Gastroesophageal sphincter (tissue), 4 donors: ENCODE data around the gene PTPRN2. TPM values are rescaled to one million over a fixed set of nuclear protein-coding genes. Genes with fewer than 3 reads are reported as not detected.
"Not testable (repeated sequence)": the region's sequence is repeated elsewhere in the genome, so short reads cannot be mapped to it uniquely, and the experiment has no call there.

Experiments used
- ATAC-seq: fragments of 150-250 bp; one replicate; pipeline ENCODE4 v1.9.1; 2016; ENCODE audit warnings: mild to moderate bottlenecking, moderate library complexity
- H3K27ac ChIP-seq, 4 donors: fragments of 200-600 bp; sonication (generic) in 3 of 4; 1 replicate in 3 of 4; 2 replicates in 1 of 4; pipeline ENCODE4 v1.5.1; 2016 to 2019
- H3K27me3 ChIP-seq: fragments of 200-600 bp; sonication (generic); one replicate; pipeline ENCODE4 v1.5.1; 2019
- H3K36me3 ChIP-seq, 2 donors: fragments of 200-600 bp; sonication (generic); one replicate each; pipeline ENCODE4 v1.5.1; 2019; ENCODE audit warnings: control low read depth in 1 of 2
- H3K4me1 ChIP-seq, 3 donors: fragments of 200-600 bp; sonication (generic); 1 replicate in 2 of 3; 2 replicates in 1 of 3; pipeline ENCODE4 v1.5.1; 2016 to 2019; ENCODE audit warnings: control low read depth in 2 of 3
- H3K4me3 ChIP-seq, 2 donors: fragments of 200-600 bp; sonication (generic); one replicate each; pipeline ENCODE4 v1.5.1; 2019; ENCODE audit warnings: mild to moderate bottlenecking in 1 of 2, moderate library complexity in 1 of 2
- H3K9me3 ChIP-seq, 3 donors: fragments of 200-600 bp; sonication (generic); one replicate each; pipeline ENCODE4 v1.5.1; 2017 to 2019; ENCODE audit warnings: control low read depth in 2 of 3
- CTCF ChIP-seq, 4 experiments: fragments of 200-600 bp in 2 of 4; fragments of 450-650 bp in 2 of 4; sonication (generic) in 1 of 4; IDR thresholded peaks; one replicate each; pipeline ENCODE4 v1.5.1; 2017 to 2019; ENCODE audit warnings: antibody characterized with exemption in 4 of 4, mild to moderate bottlenecking in 2 of 4, moderate library complexity in 2 of 4
- EP300 ChIP-seq: sonication (generic); formaldehyde crosslinking; IDR thresholded peaks from one replicate; pipeline ENCODE4 v1.6.1; 2017; ENCODE audit warnings: antibody characterized with exemption, mild to moderate bottlenecking
- POLR2A ChIP-seq, 2 donors: fragments of 450-650 bp; IDR thresholded peaks; one replicate each; pipeline ENCODE4 v1.6.1; 2017; ENCODE audit warnings: antibody characterized with exemption in 2 of 2, mild to moderate bottlenecking in 2 of 2, moderate library complexity in 1 of 2
- POLR2AphosphoS5 ChIP-seq: sonication (generic); formaldehyde crosslinking; IDR thresholded peaks from one replicate; pipeline ENCODE4 v1.6.1; 2017; ENCODE audit warnings: antibody characterized with exemption
- WGBS, 2 donors: methylation state at CpG; one replicate each; pipeline ENCODE4 v1.1.5; 2018; ENCODE audit warnings: low coverage in 1 of 2; 5-methylcytosine and 5-hydroxymethylcytosine counted together
- total RNA-seq, 4 donors: library from RNA; depleted of rRNA; stranded (reverse); fragments of >200 nt; gene quantifications; one replicate each; pipeline ENCODE4 v1.1.0, GENCODE V29; 2016

PTPRN2 gene
- total RNA-seq, 4 donors from 2014 or later, result 1.7 to 4.7 (median 3.3) TPM

GRCh38 chr7:157983502-157984422 is 603.9 kb downstream of the PTPRN2 start:
- no peaks in the 10 kb centered on the region for H3K9me3 ChIP-seq
- ATAC-seq, result no peak
- 90% methylated on average over 5 of the region's 32 CpGs; no CpG with 5 or more reads in 1 of the 2 donors for WGBS, 2 donors
- H3K4me3 ChIP-seq, result no peak overlapping the region
- H3K27me3 ChIP-seq, result peaks cover 44% of the 10 kb centered on the region
- no peaks in the 10 kb centered on the region for H3K4me1 ChIP-seq
- no peaks in the 10 kb centered on the region for H3K36me3 ChIP-seq
- TF ChIP-seq POLR2A (IDR thresholded peaks at IDR 0.05) (no peak), EP300 (no peak), CTCF (IDR thresholded peaks at IDR 0.05) (no peak), POLR2AphosphoS5 (no peak)
- H3K27ac ChIP-seq, result no peak overlapping the region

- Histone ChIP-seq H3K4me3 (no peak overlapping the region), H3K9me3 (no peaks in the 10 kb centered on the region), H3K27ac (no peak overlapping the region), H3K36me3 (no peaks in the 10 kb centered on the region), H3K4me1 (no peaks in the 10 kb centered on the region), H3K27me3 (peaks cover 36% of the 10 kb centered on the region)
- TF ChIP-seq CTCF (IDR thresholded peaks at IDR 0.05), result no peak
- TF ChIP-seq POLR2AphosphoS5, result no peak
- no peak for TF ChIP-seq POLR2A (IDR thresholded peaks at IDR 0.05)
- no peak for TF ChIP-seq EP300
- ATAC-seq, result no peak
- WGBS, 2 donors, result 65 to 67% methylated on average over 2 to 3 of the region's 5 CpGs
Observed at GRCh38 chr7:157981778-157982177, 605.8 kb downstream of the PTPRN2 start.

GRCh38 chr7:157980774-157981173 is 606.8 kb downstream of the PTPRN2 start:
- H3K36me3 ChIP-seq, result no peaks in the 10 kb centered on the region
- no peak overlapping the region for H3K27ac ChIP-seq
- H3K4me3 ChIP-seq, result no peak overlapping the region
- ATAC-seq, result no peak
- H3K9me3 ChIP-seq, result peaks cover 0 to 9% (median 0%) of the 10 kb centered on the region in 3 donors
- H3K27me3 ChIP-seq, result peaks cover 29% of the 10 kb centered on the region
- no peaks in the 10 kb centered on the region for H3K4me1 ChIP-seq
- TF ChIP-seq POLR2A (IDR thresholded peaks at IDR 0.05), result no peak
- no peak for TF ChIP-seq POLR2AphosphoS5
- WGBS, 2 donors, result 26 to 27% methylated on average over 2 to 3 of the region's 9 CpGs

- not testable (repeated sequence) for H3K36me3 ChIP-seq, H3K4me1 ChIP-seq, H3K4me3 ChIP-seq, H3K27ac ChIP-seq, ATAC-seq
- Histone ChIP-seq H3K9me3 (peaks cover 0 to 13% (median 0%) of the 10 kb centered on the region in 3 donors), H3K27me3 (peaks cover 29% of the 10 kb centered on the region)
- 76 to 78% methylated on average over 8 of the region's 9 CpGs for WGBS, 2 donors
Observed at GRCh38 chr7:157980341-157980731, 607.3 kb downstream of the PTPRN2 start.

- TF ChIP-seq CTCF (IDR thresholded peaks at IDR 0.05) (no peak), POLR2AphosphoS5 (no peak), POLR2A (IDR thresholded peaks at IDR 0.05) (no peak), EP300 (no peak)
- ATAC-seq, result no peak
- 70% methylated on average over 4 of the region's 14 CpGs; no CpG with 5 or more reads in 1 of the 2 donors for WGBS, 2 donors
Observed at GRCh38 chr7:157979636-157980340, 607.8 kb downstream of the PTPRN2 start.

More at GRCh38 chr7:157979636-157980340, 607.8 kb downstream of the PTPRN2 start:
- Histone ChIP-seq H3K4me3 (no peak overlapping the region), H3K36me3 (no peaks in the 10 kb centered on the region), H3K9me3 (peaks cover 0 to 19% (median 0%) of the 10 kb centered on the region in 3 donors), H3K27me3 (peaks cover 29% of the 10 kb centered on the region), H3K4me1 (no peaks in the 10 kb centered on the region), H3K27ac (no peak overlapping the region)
